IPS-18c (cell line): Measurements from ENCODE around the gene FBXO45.
"Not testable (repeated sequence)": the region's sequence is repeated elsewhere in the genome, so short reads cannot be mapped to it uniquely, and the experiment has no call there.

ENCODE experiments used
- H3K4me3 ChIP-seq: 2 replicates; pipeline ENCODE4 v1.7.0; 2013; ENCODE audit warnings: low read depth, mild to moderate bottlenecking, low read length, moderate library complexity; ENCODE audit not compliant: insufficient read depth
- H3K9me3 ChIP-seq: one replicate; pipeline ENCODE4 v1.6.1; 2013; ENCODE audit warnings: mild to moderate bottlenecking, low read length, moderate library complexity; ENCODE audit not compliant: control insufficient read depth, insufficient read depth

FBXO45 gene, protein sequence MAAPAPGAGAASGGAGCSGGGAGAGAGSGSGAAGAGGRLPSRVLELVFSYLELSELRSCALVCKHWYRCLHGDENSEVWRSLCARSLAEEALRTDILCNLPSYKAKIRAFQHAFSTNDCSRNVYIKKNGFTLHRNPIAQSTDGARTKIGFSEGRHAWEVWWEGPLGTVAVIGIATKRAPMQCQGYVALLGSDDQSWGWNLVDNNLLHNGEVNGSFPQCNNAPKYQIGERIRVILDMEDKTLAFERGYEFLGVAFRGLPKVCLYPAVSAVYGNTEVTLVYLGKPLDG

DNA sequence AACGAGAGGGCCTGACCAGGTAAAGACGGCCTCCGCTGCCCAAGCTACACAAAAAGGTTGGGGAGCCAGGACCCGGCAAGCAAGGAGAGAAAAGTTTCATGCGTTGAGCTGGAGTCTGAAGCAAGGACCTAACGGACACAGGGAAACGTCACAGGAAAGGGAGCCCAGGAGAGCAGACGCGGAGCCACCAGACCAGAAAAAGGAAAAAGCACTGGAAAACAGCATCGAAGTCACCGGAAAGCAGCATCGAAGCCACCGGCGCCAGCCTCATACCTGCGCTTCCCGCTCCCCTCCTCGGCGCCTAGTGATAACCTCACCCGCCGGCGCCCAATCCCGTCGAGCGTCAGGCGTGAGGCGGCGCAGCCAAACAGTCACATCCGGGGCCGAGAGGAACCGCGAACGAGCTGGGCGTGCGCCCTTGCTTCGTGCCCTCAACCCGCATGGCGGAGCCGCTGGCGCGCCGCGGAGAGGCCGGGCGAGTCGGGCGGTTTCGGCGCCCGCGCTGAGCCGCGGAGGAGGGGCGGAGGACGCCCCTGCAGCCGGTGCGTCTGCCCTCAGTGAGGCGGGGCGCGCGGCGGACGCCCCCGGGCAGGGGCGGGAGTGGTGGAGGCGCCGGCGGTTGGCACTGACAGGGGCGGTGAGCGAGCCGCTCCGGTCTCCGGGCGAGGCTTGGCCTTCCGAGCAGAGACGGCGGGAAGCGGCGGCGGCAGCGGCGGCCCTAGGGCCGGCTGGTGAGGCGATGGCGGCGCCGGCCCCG lies at the start of gene FBXO45, which contains the start of gene WDR53:
Gene FBXO45 (plus strand): TSS at position 415 of the 757 bp plus-strand sequence. CDS start 325 bp downstream, at position 740.
Gene WDR53 (minus strand): TSS at position 309 of the 757 bp plus-strand sequence. CDS start 7,079 bp downstream, outside the sequence.
- H3K9me3 ChIP-seq, result no peaks in the 10 kb centered on the region
- H3K4me3 ChIP-seq, result peak within 1 kb of the TSS; percentile 99

DNA sequence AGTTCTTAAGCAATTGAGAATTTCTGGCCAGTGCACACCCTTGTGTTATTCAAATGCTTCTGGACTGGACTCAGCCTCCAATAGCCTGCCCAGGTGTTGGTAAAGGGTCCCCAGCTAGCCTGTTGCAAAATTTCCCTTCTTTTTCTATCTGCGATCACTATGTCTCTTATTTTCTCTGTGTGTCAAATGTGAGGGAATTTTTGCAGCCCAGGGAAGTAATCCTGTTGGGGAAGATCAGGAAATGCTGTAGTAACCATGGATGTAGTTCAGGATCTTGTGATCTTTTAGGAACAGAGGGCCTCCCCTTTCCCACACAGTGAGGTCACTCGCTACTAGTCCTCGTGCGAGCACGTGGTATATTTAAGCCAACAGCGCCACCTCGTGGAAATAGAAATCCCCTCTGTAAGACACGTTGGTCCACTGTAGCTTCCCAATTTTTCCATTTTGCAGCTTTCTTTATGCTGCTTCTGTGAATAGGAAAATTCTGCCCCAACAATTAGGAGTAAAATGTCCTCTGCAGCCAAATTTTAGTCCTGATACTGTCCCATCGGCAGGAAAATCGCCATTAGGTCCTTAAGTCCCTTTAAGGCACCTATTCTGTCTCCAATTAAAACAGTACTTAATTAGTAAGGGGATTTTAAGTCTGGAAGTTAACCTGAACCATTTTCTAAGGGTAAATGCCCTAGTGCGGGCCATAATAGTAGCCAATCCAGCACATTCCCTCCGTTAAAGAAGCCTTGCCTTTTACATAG lies 49.3 kb upstream of the FBXO45 start:
- Histone ChIP-seq H3K9me3 (peaks cover 16% of the 10 kb centered on the region), H3K4me3 (no peak overlapping the region)

DNA sequence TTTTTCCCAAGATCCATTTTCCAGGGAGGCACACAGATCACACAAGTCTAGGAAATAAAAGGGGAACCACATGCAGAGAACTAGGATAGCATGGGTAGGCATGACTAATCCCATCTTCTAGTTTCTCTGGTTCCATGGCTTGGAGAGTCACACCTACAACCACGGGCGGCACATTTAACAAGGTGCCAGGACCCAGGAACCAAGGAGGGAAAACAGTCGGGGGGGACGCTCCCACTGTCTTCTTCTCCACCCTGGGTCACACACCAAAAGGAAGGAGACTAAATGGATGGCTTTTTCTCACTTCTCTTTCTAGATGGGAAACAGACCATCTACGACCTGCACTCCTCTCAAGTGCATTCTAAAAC lies 48.8 kb upstream of the FBXO45 start:
- Histone ChIP-seq H3K9me3 (peaks cover 16% of the 10 kb centered on the region), H3K4me3 (no peak overlapping the region)

DNA sequence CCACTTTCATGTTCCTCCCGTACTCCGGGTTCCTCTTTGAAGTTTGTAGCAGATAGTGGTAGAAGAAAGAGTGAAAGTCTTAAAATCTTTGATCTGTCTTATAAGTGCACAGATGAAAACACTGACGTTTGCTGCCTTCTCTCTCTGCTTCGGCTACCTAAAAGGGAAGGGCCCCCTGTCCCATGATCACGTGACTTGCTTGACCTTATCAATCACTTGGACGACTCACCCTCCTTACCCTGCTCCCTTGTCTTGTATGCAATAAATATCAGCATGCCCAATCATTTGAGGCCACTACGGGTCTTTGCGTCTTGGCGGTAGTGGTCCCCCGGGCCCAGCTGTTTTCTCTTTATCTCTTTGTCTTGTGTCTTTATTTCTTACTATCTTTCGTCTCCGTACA lies 47.2 kb upstream of the FBXO45 start:
- peaks cover 16% of the 10 kb centered on the region for H3K9me3 ChIP-seq
- H3K4me3 ChIP-seq, result not testable (repeated sequence)

DNA sequence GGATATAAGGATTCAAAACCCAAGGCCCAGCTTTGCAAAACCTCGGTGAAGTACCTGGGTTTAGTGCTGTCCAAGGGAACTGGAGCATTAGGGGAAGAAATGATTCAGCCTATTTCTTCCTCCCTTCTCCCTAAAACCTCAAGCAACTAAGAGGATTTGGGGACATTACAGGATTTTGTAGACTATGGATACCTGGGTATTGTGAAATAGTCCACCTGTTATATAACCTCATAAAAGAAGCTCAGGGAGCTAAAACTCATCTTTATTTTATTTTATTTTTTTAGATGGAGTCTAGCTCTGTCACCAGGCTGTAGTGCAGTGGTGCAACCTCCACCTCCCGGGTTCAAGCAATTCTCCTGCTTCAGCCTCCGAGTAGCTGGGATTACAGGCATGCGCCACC lies 44.6 kb upstream of the FBXO45 start:
- Histone ChIP-seq H3K4me3 (no peak overlapping the region), H3K9me3 (peaks cover 11% of the 10 kb centered on the region)

DNA sequence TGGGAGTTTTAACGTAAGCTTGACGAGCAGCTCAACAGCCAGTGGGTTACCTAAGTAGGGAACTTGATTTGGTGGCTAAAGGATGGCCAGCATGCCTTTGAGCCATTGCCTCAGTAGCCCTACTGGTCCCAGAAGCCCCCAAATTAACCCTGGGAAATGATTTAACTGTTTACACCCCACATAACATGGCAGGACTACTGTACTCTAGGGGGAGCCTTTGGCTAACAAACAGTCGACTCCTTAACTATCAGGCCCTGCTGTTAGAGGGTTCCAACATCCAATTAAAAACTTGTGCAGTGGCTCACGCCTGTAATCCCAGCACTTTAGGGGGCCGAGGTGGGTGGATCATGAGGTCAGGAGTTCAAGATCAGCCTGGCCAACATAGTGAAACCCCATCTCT lies 43.9 kb upstream of the FBXO45 start:
- peaks cover 6% of the 10 kb centered on the region for H3K9me3 ChIP-seq
- H3K4me3 ChIP-seq, result no peak overlapping the region

DNA sequence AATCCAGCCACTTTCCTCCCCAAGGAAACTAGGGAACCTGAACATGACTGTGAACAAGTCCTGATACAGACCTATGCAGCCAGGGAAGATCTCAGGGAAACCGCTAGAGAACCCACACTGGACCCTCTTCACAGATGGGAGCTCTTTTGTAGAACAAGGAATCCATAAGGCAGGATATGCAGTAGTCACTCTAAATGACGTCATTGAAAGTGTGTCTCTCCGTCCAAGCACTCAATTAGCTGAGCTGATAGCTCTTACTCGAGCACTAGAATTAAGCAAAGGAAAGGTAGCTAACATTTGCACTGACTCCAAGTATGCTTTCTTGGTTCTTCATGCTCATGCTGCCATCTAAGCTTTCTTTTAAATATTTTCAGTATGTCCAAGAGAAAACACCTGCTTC lies 43.3 kb upstream of the FBXO45 start:
- peaks cover 3% of the 10 kb centered on the region for H3K9me3 ChIP-seq
- H3K4me3 ChIP-seq, result no peak overlapping the region

DNA sequence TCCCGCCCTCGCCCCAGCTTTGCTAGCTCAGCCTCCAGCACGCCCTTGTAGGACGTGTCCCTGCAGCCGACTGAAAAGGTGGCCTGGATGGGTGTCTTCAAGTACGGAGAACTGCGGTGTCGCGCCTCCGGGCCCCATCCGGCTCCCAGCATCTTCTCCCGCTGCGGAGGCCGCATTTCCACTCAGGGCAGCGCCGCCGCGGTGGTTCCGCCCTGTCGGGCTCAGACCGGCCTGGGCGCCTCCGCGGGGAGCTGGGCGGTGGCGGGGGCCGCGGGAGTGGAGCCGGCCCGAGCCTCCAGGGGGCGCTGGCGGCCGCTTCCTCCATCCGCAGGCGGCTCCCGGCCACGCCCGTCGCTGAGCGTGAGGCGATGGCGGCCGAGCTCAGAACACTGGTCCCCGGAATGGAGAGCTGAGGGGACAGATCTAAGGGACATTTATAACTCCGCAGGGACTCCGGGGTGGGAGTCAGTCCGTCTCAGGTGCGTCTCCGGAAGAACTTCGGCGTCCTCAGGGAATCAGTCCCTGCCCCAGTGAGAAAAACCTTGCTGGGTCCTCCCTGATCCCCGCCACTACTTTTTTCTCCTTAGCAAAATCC lies 39.7 kb upstream of the FBXO45 start:
- Histone ChIP-seq H3K4me3 (peak overlapping the region; percentile 52), H3K9me3 (no peaks in the 10 kb centered on the region)

DNA sequence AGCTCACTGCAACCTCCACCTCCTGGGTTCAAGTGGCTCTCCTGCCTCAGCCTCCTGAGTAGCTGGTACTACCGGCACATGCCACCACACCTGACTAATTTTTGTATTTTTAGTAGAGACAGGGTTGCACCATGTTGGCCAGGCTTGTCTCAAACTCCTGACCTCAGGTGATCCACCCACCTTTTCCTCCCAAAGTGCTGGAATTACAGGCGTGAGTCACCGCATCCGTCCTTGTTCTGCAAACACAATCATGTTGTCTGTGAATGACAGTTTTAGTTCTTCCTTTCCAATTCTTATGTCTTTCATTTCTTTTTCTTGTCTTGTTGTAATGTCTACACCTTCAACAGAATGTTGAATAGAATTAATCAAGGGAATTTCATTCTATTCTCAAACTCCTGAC lies 37.0 kb upstream of the FBXO45 start:
- no peak overlapping the region for H3K4me3 ChIP-seq
- no peaks in the 10 kb centered on the region for H3K9me3 ChIP-seq

DNA sequence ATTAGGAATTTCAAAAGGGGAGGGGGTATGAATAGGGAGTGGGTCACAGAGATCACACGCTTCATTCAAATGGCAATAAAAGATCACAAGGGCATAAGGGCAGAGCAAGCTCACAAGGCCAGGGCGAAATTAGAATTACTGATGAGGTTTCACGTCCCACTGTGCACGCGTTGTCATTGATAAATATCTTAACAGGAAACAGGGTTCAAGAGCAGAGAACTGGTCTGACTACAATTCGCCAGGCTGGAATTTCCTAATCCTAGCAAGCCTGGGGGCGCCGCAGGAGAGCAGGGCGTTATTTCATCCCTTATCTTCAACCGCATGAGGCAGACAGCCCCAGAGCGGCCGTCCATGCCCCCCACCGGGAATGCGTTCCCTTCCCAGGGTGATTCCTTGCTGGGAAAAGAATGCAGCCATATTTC lies 35.2 kb upstream of the FBXO45 start:
- Histone ChIP-seq H3K4me3 (no peak overlapping the region), H3K9me3 (no peaks in the 10 kb centered on the region)

DNA sequence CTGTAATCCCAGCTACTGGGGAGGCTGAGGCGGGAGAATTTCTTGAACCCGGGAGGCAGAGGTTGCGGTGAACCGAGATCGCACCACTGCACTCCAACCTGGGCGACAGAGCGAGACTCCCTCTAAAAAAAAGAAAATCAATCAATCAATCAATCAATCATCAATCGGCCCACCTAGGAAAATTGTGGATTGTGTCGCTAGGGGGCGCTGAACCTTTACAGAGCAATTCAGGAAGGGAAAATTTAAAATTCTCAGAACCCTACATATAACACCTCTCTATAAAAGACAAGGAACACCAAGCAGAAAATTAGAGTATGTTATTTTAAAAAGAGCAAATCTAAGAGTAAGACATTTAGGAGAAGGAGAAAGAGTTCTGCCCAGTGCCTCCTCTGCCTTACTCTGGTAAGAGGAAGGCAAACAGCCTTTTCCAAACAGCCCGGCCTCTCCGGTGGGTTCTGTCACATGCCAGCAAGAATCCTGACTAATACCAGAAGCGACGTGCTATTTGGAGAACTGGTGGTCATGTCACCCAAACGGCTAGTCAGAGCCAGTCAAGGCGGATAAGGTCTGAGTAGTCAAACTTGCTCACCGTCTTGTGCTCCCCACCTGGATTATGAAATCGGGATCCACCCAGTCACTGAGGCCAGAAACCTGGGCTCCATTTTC lies 31.0 kb upstream of the FBXO45 start:
- Histone ChIP-seq H3K4me3 (no peak overlapping the region), H3K9me3 (no peaks in the 10 kb centered on the region)

DNA sequence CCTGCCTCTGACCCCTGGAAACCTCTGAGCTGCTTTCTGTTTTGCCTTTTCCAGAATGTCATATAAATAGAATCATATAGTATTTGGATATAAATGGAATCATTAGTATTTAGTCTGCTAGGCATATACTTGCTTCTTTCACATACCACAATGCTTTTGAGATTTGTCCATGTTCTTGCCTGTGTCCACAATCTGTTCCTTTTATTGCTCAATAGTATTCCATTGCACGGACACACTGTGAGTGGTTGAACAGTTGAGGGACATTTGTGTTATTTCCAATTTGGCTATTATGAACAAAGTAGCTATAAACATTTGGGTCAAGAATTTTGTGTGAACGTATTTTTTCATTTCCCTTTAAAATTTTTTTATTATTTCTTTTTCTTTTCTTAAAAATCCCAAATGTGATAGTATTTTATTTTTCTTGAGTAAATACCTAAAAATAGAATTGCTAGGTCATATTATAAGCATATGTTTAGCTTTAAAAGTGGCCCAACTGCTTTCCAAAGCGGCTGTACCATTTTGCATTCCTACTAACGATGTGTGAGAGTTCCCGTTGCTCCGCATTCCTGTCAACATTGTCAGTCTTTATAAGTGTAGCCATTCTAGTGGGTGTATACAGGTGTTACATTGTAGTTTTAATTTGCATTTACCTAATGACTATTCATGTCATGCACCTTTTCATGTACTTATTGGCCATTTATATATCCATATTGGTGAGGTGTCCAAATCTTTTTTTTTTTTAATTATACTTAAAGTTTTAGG lies 26.6 kb upstream of the FBXO45 start:
- Histone ChIP-seq H3K9me3 (no peaks in the 10 kb centered on the region), H3K4me3 (no peak overlapping the region)

DNA sequence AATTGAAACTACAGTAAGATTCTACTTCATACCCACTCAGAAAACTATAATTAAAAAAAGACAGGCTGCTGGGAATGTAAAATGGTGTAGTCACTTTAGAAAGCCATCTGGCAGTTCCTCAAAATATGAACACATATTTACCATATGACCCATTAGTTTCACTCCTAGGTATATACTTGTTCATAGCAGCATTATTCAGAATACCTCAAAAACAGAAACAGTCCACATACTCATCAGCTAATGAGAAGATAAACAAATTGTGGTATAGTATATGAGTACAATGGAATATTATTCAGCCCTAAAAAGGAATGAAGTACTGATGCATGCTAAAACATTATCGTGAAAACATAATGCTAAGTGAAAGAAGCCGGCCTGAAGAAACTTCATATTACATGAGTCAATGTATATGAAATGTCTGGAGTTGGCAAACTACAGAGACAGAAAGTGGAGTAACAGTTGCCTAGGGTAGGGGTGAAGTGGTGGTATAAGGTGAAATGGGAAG lies 23.9 kb upstream of the FBXO45 start:
- Histone ChIP-seq H3K4me3 (no peak overlapping the region), H3K9me3 (peaks cover 4% of the 10 kb centered on the region)

DNA sequence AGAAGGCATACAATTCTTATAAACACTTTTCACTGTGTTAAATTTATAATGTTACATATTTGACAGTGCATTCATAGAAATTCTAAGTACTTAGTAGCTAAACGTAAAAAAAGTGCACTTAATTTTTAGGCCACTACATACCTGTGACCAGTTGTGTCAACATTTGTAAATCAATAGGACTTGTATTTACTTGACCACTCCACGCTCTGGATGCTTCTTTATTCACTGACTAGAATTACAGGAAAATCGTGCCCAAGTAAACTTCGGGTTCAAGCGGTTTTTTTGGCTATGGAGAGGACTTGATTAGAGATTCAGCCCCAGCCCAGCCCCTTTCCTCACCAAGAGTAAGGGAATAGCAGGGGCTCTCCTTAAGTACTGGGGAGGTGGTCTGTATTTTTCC lies 21.9 kb upstream of the FBXO45 start:
- Histone ChIP-seq H3K9me3 (peaks cover 13% of the 10 kb centered on the region), H3K4me3 (no peak overlapping the region)

DNA sequence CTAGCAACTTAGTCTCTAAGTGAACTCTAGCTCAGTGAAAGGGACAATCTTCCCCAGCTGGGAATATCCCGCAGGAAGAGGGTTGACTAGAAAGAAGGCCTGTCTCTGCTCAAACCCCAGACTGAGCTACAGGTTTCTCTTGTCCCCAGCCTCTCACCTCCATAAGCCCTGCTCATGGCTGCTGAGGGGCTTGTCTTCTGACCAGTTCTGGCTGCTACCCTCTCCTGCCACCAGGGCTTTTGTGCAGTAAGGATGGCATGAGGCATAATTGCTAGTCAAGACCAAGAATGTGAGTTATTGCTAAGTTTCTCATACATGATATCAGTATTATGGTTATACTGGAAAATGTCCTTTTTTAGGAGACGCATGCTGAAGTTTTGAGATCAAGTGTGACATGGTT lies 21.4 kb upstream of the FBXO45 start:
- Histone ChIP-seq H3K4me3 (no peak overlapping the region), H3K9me3 (peaks cover 15% of the 10 kb centered on the region)

DNA sequence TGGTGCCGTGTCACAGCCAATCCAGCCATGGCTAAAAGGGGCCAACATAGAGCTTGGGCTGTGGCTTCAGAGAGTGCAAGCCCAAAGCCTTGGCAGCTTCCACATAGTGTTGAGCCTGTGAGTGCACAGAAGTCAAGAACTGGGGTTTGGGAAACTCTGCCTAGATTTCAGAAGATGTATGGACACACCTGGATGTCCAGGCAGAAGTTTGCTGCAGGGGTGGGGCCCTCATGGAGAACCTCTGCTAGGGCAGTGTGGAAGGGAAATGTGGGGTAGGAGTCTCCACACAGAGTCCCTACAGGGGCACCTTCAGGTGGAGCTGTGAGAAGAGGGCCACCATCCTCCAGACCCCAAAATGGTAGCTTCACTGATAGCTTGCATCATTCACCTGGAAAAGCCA lies 19.1 kb upstream of the FBXO45 start:
- peaks cover 15% of the 10 kb centered on the region for H3K9me3 ChIP-seq
- H3K4me3 ChIP-seq, result not testable (repeated sequence)
